Mesodermal cell (in vitro differentiated cells): ENCODE measurements around the gene KRT13.

Experiments
- H3K27ac ChIP-seq: 2 replicates; pipeline ENCODE4 v1.7.0; 2013; ENCODE audit warnings: mild to moderate bottlenecking, low read depth, low read length, moderate library complexity; ENCODE audit not compliant: severe bottlenecking
- H3K36me3 ChIP-seq: 2 replicates; pipeline ENCODE4 v1.7.1; 2013; ENCODE audit warnings: mild to moderate bottlenecking, low read length, moderate library complexity; ENCODE audit not compliant: control insufficient read depth, insufficient read depth
- H3K4me1 ChIP-seq: one replicate; pipeline ENCODE4 v1.7.1; 2013; ENCODE audit warnings: mild to moderate bottlenecking, low read length; ENCODE audit not compliant: insufficient read depth, control insufficient read depth, poor library complexity, severe bottlenecking
- H3K4me3 ChIP-seq: 2 replicates; pipeline ENCODE4 v1.7.0; 2013; ENCODE audit warnings: low read length, control low read depth, mild to moderate bottlenecking; ENCODE audit not compliant: insufficient read depth, poor library complexity, severe bottlenecking; ENCODE audit errors: extremely low read depth
- H3K9me3 ChIP-seq: 2 replicates; pipeline ENCODE4 v1.7.1; 2013; ENCODE audit warnings: mild to moderate bottlenecking, low read length, moderate library complexity; ENCODE audit not compliant: control insufficient read depth
- WGBS, 2 experiments: methylation state at CpG; one replicate each; pipeline ENCODE4 v1.1.5; 2013; ENCODE audit warnings: missing lambda C conversion rate in 2 of 2; ENCODE audit not compliant: insufficient coverage in 2 of 2; 5-methylcytosine and 5-hydroxymethylcytosine counted together

The KRT13 gene

DNA sequence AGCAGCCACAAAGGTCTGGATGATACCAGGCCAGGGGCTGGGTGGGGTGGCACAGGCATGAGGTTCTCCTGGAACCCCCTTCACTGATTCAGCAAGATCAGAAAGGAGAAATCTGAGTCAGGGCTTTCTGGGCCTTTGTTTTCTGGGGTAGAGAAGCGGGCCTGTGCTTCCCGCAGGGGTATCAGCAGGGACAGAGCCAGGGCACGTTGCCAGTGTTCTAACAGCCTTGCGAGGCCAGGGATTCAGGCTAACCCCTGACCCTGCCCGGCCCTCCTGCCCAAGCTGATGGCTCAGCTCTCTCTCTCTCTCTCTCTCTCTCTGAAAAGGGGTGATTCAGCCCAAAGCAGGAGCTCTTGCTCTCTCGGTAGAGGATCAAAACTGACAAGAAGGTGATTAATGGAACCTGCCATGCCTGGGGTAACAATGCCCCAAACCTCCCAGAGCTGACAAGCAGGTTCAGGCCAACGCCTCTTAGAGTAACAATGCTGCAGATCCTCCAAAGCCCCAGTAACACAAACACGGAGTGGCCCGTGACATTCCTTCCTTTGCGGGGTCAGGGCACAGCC is 2.0 kb upstream of the KRT13 start:
- no peaks in the 10 kb centered on the region for H3K4me1 ChIP-seq
- 65 to 82% methylated on average over 5 to 10 of the region's 10 CpGs for WGBS, 2 experiments
- H3K27ac ChIP-seq, result no peak overlapping the region
- H3K36me3 ChIP-seq, result no peaks in the 10 kb centered on the region
- no peak overlapping the region for H3K4me3 ChIP-seq
- no peaks in the 10 kb centered on the region for H3K9me3 ChIP-seq

- no peak overlapping the region for H3K4me3 ChIP-seq
- no peak overlapping the region for H3K27ac ChIP-seq
- no peaks in the 10 kb centered on the region for H3K4me1 ChIP-seq
- no peaks in the 10 kb centered on the region for H3K9me3 ChIP-seq
- no peaks in the 10 kb centered on the region for H3K36me3 ChIP-seq
- 93 to 95% methylated on average over 9 to 12 of the region's 14 CpGs for WGBS, 2 experiments
These were observed 676 bp upstream of the KRT13 start for GRCh38 chr17:41505809-41506767.

- WGBS, 2 experiments, result 83 to 91% methylated on average over 4 to 7 of the region's 8 CpGs
- Histone ChIP-seq H3K4me3 (no peak overlapping the region), H3K36me3 (no peaks in the 10 kb centered on the region), H3K27ac (no peak overlapping the region), H3K9me3 (no peaks in the 10 kb centered on the region), H3K4me1 (peaks cover 6% of the 10 kb centered on the region)
These were observed 1.0 kb downstream of the KRT13 start for GRCh38 chr17:41504246-41504977.

DNA sequence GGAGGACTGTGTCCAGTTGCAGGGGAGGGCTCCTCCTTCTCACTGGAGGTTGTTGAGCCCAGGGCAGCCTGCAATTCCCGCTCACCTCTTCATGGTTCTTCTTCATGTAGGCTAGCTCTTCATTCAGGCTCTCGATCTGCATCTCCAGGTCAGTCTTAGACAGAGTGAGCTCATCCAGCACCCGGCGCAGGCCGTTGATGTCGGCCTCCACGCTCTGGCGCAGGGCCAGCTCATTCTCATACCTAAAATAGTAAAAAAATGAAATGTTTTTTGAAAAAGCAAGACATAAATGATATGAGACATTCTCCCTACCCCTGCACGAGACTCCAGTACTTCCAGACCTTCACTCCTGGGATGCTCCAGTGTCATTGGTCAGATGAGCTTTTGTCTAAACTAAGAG is 2.2 kb downstream of the KRT13 start:
- 92 to 95% methylated on average over 2 to 4 of the region's 9 CpGs for WGBS, 2 experiments
- Histone ChIP-seq H3K9me3 (no peaks in the 10 kb centered on the region), H3K4me3 (no peak overlapping the region), H3K36me3 (no peaks in the 10 kb centered on the region), H3K27ac (no peak overlapping the region), H3K4me1 (peaks cover 6% of the 10 kb centered on the region)

GRCh38 chr17:41500131-41500911 is 5.1 kb downstream of the KRT13 start:
- H3K4me1 ChIP-seq, result peaks cover 6% of the 10 kb centered on the region
- H3K4me3 ChIP-seq, result no peak overlapping the region
- WGBS, 2 experiments, result 68 to 72% methylated on average over 13 to 15 of the region's 15 CpGs
- no peaks in the 10 kb centered on the region for H3K9me3 ChIP-seq
- no peaks in the 10 kb centered on the region for H3K36me3 ChIP-seq
- H3K27ac ChIP-seq, result no peak overlapping the region

DNA sequence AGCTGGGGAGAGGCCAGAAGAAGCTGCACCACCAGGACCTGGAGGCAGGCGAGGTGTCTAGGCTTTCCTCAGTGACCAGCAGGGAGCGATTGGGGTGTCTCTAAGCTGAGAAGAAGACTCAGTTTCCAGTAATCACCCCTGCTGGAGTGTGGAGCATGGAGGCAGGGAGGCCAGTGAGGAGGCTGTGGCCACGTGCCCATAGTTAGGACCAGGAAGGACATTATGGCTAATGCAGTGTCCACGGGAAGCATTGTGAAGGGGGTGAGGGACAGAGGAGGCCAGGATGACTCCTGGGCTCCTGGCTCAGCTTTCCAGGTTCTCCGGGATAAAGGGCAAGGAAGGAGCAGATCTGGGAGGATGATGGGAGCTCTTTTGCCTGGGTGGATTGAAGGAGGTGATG is 5.7 kb downstream of the KRT13 start:
- Histone ChIP-seq H3K9me3 (no peaks in the 10 kb centered on the region), H3K27ac (no peak overlapping the region), H3K36me3 (no peaks in the 10 kb centered on the region), H3K4me3 (no peak overlapping the region), H3K4me1 (peaks cover 10% of the 10 kb centered on the region)
- WGBS, 2 experiments, result 93 to 97% methylated on average over 4 to 5 of the region's 5 CpGs

DNA sequence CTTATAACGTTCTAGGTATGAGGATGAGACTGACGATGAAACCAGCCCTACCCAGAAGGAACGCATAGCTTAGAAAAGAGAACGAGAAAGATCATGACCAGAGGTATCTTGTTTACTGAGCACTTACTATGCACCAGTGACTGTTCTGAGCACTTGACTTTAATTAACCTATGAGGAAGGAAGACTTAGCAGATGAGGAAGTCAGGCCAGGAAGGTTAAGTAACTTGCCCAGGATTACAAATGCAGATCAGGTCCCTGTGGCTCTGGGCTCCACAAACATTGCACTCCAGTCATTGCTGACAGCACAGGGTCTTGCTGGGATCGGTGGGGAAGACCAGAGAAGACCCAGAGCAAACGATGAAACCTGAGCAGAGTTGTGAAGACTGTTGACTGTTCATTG is 7.1 kb downstream of the KRT13 start:
- 89 to 98% methylated on average over 6 of the region's 6 CpGs for WGBS, 2 experiments
- Histone ChIP-seq H3K9me3 (no peaks in the 10 kb centered on the region), H3K27ac (no peak overlapping the region), H3K4me3 (no peak overlapping the region), H3K4me1 (peaks cover 15% of the 10 kb centered on the region), H3K36me3 (no peaks in the 10 kb centered on the region)

DNA sequence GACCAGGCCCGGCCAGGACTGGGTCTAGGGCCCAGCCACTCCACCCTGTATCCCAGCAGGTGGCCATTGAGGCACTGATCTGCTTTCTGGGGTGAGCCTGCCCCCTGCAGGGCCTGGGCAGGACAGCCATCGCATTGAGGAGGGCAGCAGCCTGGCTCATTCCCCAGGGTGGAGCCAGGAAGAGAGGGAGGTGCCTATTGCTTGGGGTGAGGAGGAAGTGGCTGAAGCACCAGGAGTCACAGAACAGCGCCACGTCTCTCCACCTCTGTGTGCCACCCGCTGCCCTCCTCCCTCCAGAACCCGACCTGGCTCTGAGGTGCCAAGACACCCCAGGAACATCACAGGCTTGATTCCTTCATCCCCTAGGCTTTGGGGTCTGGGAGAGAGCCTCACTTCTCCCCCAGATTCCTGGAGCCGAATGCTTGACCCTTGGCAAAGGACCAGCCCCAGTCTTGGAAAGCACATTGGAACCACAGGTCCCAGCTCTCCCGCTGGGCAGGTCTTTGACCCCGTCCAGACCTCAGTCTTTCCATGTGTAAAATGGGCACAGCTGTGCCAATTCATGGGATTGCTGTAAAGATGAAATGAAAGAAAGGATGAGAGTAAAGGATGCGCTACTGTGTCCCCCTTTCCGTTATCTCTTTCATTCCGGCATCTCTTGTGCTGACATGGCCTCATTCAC is 8.5 kb downstream of the KRT13 start:
- no peaks in the 10 kb centered on the region for H3K36me3 ChIP-seq
- peaks cover 15% of the 10 kb centered on the region for H3K4me1 ChIP-seq
- H3K9me3 ChIP-seq, result no peaks in the 10 kb centered on the region
- no peak overlapping the region for H3K27ac ChIP-seq
- WGBS, 2 experiments, result 69 to 79% methylated on average over 9 to 10 of the region's 12 CpGs
- H3K4me3 ChIP-seq, result no peak overlapping the region

DNA sequence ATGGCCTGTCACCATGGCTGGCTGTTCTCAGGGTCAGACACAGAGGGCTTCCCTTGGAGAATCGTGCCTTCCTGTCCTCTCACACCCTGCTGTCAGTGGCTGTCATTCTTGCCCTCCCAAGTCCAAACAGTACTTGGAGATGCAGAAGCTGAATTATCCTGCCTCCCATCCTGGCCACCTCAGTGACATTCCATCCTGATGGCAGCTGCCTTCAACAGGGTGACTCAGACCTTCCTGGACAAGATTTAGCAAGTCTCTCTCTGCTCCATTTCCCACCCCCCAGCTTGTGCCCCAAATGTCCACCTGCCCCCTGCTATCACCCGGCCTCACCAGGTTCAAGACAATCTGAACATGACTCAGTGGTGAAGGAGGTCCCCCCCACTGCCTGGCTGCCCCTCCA is 10.9 kb downstream of the KRT13 start:
- Histone ChIP-seq H3K4me3 (no peak overlapping the region), H3K36me3 (no peaks in the 10 kb centered on the region), H3K27ac (no peak overlapping the region), H3K4me1 (peaks cover 9% of the 10 kb centered on the region), H3K9me3 (no peaks in the 10 kb centered on the region)
- WGBS, 2 experiments, result 36 to 70% methylated on average over 1 to 2 of the region's 2 CpGs

- Histone ChIP-seq H3K4me1 (peaks cover 9% of the 10 kb centered on the region), H3K27ac (no peak overlapping the region), H3K4me3 (no peak overlapping the region), H3K36me3 (no peaks in the 10 kb centered on the region), H3K9me3 (no peaks in the 10 kb centered on the region)
- WGBS, 2 experiments, result 89 to 93% methylated on average over 1 to 3 of the region's 4 CpGs
These were observed 12.6 kb downstream of the KRT13 start for GRCh38 chr17:41492771-41493170.
